Omental fat pad (tissue), 4 donors: ENCODE results near the gene STRIP1. TPM values are rescaled to one million over a fixed set of nuclear protein-coding genes. Genes with fewer than 3 reads are reported as not detected.

Source experiments
- ATAC-seq: fragments of 150-250 bp; one replicate; pipeline ENCODE4 v1.9.1; 2016; ENCODE audit warnings: mild to moderate bottlenecking, moderate library complexity; ENCODE audit not compliant: low FRiP score
- DNase-seq: peaks from one replicate; pipeline ENCODE4 v3.0.0-alpha.2; 2019; ENCODE audit warnings: low spot score
- CTCF ChIP-seq, 3 donors: fragments of 450-650 bp; IDR thresholded peaks; one replicate each; pipeline ENCODE4 v1.5.1; 2016 to 2017; ENCODE audit warnings: antibody characterized with exemption in 3 of 3, mild to moderate bottlenecking in 3 of 3, moderate library complexity in 2 of 3
- total RNA-seq, 4 donors: library from RNA; depleted of rRNA; stranded (reverse); fragments of >200 nt; gene quantifications; one replicate each; pipeline ENCODE4 v1.1.0, GENCODE V29; 2016

Gene STRIP1
- total RNA-seq = 10 to 100 TPM; 36.7 to 50.7 (median 46.1) TPM

DNA sequence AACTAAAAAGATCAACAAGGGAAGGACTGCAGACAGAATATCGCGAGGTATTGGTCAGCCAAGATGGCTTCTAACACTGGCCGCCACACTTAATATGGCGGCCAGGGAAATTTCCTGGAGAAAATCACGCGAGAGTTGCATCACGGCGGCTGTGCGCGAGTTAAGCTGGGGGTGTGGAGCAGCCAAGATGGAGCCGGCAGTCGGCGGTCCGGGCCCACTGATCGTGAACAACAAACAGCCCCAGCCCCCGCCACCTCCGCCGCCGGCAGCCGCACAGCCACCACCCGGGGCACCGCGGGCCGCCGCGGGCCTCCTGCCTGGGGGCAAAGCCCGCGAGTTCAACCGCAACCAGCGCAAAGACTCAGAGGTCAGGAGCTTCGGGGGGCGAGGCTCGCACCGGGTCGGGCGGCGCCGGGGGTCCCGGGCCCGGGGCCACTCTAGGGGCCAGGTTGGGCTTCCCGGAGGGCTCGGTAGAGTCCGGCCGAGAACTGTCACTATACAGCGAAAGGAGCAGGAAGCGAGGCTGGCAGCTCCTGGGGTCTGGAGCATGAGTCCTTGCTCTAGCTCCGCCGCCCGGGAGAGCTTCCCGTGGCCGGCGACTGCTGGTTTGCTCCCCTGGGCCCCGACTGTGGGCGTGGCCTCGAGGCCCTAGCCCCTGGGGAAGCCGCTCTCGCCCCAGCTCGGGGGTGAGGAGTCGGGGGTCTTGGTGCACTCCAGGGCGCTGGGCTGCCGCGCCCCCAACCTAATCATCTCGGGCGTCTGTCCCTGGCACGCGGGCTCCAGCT lies at the start of gene STRIP1:
Gene STRIP1, plus strand, starts transcription at position 174 of the 785 bp plus-strand sequence. Its CDS starts 14 bp downstream, at position 188.
- ATAC-seq = peak; percentile 88
- TF ChIP-seq CTCF (IDR thresholded peaks at IDR 0.05) = no peak
- DNase-seq = peak; percentile 85

DNA sequence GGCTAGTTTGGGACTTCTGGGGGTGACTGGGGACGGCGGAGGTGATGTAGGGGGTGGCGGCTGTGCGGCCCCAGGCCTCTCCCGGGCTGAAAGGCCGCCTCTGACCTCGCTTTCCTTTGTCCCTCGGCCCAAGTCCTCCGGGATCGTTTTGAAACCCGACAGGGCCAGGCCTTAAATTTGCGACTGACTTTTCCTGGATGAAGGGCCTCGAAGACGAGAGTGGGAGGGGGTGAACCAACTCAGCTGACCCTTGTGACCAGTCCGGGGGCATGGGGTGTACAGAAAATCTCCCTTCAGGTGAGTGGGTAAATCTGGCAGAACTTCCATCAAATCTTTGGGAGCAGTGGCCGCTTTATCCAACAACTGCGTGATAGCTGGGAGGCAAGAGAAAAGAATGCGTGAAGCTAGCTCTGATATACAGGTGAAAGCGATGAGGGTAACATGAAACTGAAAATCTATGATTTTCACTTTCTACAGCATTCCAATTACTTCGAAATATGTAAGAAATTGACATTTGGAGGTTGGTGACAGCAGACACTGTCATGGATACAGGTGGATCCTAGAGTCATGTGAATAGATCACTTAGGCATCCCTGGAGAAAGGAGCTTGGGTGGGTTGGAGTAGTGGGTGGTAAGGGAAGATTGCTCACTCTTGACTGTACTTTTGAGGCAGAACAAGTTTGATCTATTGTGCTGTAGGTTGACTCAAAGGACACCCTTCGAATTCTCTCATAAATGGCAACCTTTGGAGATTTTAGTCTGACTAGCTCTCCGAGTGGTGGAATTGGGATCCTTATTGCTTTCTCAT lies 49.0 kb upstream of the STRIP1 start:
- peak; percentile 1 for ATAC-seq
- DNase-seq = no peak
- no peak for TF ChIP-seq CTCF (IDR thresholded peaks at IDR 0.05)

DNA sequence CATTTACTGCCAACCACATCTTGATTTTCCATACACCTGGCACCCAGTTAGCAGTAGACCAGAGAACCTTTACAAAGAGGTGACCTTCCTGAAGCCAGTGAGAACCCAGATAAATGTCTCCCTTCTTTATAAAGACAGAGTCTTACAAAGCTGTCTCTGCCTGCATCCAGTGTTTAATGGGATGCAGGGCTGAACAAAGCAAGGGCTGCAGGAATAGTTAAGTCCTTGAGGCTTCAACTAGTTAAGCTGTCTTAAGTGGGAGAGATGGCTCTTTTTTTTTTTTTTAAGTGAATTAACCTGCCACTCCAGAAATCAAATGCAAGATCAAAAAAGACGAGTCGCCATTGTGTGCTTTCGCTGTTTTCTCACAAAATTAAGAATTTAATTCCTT lies 48.4 kb upstream of the STRIP1 start:
- DNase-seq (no peak), ATAC-seq (no peak)
- TF ChIP-seq CTCF (IDR thresholded peaks at IDR 0.05) = no peak

DNA sequence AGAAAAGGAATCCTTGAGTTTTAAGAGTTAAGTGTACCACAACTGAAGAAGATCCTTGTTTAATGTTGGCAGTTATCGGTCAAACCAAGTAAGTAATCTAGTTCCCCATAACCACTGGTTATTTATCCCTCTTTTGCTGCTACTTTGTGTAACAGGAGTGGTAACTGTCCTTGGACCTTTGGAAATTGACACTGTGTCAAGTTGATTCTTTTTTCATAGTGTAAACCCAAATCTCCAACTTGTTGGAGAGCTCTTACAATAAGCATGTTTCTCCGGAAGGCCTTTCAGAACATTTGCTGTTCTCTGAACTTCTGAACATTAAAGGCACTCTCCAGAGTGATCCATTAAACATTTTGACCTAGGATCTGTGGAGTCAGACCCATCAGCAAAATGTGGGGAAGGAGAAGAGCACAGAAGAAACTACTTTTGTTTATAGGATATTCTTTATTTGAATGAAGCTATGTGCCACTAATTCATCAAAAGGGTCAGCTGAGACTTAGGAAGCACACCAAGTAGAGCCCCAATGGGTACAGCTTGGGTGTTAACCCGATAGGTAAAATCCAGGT lies 46.0 kb upstream of the STRIP1 start:
- TF ChIP-seq CTCF (IDR thresholded peaks at IDR 0.05) = no peak
- no peak for DNase-seq
- ATAC-seq = no peak

DNA sequence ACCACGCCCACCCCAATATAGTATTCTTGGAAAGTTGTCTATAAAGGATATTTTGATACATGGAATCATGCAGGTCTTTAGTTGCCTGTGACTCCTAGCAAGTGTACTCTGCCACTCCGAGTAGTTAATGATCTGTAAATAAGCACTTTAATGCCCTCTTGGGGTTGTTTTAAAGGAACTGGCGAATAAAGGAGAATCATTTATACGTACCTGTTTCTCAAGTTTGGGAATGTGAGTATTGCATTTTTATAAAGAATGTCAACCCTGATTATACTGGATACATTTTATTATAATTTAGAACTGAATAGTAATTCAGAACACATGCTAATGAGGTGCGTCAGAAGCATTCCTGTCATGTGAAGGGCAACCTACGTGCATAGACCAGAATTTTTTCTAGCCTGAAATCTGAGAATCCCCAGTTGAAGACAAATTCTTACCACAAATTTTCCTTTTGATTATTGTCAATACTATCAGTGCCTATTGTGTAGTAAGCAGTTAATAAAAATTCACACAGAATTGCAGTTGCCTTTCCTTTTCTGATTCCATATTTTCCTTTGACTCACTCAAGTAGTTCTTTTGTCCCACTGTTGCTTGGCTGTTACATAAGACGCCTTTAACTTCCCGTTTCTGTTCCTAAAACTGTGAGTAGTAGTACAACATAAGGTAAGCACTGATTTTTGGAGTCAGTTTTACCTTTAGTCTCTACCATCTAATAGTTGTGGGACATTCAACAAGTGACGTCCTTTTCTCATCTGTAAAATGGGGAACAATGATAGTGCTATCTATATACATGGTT lies 44.7 kb upstream of the STRIP1 start:
- DNase-seq = no peak
- TF ChIP-seq CTCF (IDR thresholded peaks at IDR 0.05) = no peak
- no peak for ATAC-seq

GRCh38 chr1:109990302-109990653 lies 44.1 kb upstream of the STRIP1 start:
- no peak for TF ChIP-seq CTCF (IDR thresholded peaks at IDR 0.05)
- no peak for DNase-seq
- ATAC-seq = no peak
